Dedifferentiated amniotic fluid mesenchymal stem cell (primary cell): ENCODE data around the gene DOCK8.

Experiments
- DNase-seq: peaks from one replicate; pipeline ENCODE4 v3.0.0-alpha.2; 2016; ENCODE audit errors: extremely low spot score

The DOCK8 gene

DNA sequence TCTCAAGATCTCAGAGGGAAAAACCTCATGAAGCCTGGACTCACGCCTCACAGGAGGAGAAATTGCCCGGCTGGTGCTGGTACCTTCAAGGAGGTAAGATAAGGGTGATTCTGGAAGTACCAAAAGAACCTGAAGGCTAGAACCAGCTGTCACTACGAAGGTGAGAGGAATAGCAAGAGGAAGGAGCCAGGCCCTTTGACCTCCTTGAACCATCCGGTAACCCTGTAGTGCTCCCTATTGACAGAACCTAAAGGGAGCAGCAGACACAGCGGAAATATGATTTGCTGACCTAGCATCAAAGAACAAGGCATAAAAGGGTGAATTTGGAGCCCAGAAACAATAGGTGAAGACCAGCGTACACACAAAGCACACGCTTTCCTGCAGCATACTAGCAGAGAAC lies 92.2 kb downstream of the DOCK8 start:
- DNase-seq: no peak

DNA sequence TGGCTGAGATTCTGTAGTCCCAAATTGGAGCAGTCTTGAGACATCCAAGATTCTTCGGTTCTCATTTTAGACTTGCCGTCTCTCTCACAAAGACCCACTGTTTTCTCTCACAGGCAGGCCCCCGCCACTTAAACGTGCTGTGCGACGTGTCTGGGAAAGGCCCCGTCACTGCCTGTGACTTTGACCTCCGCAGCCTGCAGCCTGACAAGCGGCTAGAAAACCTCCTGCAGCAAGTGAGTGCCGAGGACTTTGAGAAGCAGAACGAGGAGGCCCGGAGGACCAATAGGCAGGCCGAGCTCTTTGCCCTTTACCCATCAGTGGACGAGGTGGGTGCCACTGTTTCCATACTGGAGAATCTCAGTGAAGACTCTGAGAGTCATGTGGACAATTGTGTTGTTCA lies 97.2 kb downstream of the DOCK8 start:
- DNase-seq: no peak

DNA sequence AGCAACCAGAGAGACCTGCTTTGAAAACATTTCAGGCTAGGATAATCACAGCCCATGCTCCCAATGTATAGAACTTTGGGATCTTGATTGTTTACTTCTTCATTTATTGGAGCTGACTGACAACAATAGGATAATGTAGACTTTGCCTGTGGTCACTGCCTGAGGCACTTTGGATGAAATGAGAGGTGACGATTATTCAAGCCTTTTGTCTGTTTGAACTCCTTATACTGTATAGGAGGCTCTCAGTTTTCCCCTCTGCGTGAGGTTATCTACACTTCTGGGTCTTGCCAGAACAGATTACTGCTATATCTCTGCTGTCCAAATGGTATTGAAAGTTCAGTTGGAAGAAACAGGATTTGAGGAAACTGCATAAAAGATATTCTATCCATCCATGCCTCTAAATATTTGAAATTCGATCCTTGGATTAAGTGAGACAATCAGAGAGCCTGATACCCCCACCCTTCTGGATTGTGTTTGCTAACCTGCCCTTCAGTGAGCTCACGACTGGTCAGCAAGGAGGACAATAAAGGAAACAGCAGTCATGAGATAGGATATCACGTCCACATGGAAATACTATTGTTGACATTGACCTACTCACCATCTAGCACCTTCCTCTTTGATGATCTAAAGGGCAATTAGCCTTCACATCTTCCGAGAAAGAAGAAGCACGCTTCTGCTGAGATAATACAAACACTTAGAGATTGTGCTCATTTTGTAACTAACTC lies 98.1 kb downstream of the DOCK8 start:
- DNase-seq: no peak

DNA sequence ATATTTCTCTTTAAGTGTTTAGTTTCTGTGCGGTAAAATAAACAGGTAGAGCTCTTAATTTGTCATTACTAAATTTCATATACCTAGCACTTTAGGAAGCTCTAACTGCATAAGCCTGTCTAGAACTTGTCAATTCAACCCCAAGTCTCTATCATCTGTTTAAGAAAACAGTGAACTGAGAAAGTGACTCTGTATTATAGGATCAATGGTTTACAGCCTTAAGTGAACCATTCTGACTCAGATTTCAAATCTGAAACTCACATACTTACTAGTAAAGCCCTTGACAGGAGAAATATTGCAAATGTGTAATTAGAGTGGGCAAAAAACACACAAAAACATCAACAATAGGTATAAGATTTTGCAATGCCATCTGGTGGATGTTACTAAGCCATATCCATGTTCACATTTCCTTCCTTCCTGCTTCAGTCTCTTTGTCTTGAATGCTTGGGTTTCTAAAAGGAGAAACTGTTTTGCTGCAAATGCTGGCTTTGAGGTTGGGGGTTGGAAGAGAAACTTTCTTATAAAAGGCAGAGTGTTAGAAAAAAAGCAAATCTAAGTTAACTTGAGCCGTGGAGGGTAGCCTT lies 101.8 kb downstream of the DOCK8 start:
- DNase-seq: no peak

DNA sequence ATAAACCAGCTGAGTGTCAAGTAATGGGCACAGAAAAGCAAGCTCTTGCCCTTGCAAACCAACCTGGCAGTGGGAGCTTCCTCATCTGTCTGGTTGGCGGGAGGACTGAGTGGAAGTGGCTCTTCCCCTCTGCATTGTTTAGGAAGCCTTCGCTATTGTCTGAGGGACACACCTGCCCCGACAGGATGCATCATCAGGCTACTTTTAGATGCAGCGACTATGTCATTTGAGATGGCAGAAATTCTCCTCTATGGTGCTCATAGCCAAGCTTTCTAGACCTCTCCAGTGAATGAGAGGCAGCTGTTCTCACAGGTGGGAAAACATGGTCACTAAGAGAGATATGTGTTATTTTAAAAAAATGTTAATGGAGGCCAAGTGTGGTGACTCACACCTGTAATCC lies 104.0 kb downstream of the DOCK8 start:
- no peak for DNase-seq

DNA sequence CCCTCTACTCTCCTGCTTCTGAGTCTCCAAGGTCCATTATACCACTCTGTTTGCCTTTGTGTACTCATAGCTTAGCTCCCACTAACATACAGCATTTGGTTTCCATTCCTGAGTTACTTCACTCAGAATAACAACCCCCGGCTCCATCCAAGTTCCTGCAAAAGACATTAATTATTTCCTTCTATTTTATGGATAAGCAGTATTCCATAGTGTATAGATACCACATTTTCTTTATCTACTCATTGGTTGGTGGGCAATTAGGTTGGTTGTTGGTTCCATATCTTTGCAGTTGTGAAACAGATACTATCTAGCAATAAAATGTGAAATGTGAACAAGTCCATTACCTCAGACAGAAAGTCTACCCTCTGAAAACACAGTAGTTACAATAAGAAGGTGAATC lies 110.3 kb downstream of the DOCK8 start:
- DNase-seq: no peak

DNA sequence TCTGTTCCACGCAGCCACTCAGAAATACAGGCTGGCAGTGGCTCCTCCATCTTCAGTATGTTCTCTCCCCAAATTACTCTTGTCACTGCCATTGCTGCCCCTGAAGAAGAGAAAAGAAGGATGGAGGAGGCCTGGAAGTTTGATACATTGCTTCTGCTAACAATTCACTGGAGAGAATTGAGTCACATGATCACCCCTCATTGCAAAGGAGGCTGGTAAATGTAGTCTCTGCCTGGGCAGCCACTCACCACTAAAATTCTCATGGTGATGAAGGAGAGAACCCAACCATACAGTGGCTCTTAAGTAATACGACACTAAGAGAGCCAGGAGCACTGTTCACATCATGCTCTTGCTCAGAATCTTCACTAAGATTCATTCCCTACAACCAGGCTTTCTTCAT lies 112.0 kb downstream of the DOCK8 start:
- DNase-seq: no peak

DNA sequence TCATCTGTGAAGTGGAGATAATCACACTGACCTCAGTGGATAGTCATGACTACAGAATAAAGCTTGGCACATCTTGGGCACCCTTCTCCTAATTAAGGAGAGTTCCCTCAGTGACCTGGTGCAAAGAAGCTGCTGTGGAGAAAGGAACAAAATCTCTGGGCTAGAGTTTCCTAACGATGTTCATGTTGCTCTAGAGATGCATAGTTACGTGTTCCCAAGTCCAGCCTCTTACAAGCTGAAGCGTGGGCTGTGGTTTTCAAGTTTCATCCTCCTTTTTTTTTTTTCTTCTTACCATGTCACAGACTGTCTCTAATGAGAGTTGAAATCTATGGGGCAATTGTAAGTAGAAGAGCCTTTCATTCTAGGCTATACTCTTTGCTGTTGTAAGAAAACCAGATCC lies 113.8 kb downstream of the DOCK8 start:
- DNase-seq: no peak

DNA sequence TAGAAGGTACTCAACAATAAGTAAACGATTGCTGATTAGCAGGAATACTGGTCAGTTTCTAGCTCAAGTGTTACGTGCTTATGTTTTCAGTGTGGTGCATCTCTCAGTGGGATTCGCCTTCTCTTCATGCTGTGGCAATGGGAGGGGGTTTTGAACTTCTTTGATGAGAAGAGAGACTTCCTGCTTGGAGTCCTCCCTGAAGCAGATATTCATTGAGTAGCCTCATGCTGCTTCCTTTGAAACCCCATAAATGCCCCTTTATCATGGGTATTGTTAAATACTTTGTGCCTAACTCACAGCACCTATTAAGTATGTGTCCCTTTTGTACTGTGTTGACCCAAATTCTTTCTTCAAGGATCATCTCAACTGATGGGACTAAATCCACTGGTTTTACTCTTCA lies 116.5 kb downstream of the DOCK8 start:
- no peak for DNase-seq

DNA sequence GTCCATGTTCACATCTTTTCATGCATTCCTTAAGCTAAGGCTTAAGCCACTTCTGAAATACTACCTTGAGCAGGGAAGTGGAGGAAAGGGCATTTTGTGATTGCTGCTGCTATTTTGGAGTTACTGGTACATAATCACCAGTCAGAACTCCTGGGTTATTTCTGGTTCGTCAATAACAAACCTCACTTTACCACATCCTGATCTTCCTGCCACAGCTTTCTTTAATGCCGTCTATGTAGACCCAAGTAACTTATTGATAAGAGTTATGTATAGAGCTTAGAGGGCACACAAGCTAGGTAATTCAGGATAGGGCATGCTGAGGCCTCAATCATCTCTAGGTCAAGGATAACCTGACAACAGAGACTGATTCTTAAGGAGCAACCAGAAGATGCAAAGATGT lies 120.7 kb downstream of the DOCK8 start:
- DNase-seq: no peak

DNA sequence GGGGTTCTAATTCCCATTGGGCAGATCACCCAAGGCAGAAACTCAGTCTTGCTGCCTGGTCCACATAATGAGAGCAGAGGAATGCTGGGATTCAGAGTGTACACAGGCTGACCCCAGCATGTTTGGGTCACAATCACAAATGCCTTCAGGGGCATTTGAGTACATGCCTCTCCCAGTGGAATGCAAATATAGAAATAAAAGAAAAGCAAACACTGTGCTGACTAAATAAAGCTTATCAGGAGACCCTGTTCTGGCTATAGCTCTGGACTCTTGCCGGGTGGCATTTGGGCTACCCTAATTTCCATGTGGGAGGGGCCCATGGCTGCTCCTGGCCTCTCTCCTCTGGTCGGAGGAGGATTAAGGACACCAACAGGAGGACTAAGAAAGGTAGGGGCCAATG lies 121.4 kb downstream of the DOCK8 start:
- no peak for DNase-seq

DNA sequence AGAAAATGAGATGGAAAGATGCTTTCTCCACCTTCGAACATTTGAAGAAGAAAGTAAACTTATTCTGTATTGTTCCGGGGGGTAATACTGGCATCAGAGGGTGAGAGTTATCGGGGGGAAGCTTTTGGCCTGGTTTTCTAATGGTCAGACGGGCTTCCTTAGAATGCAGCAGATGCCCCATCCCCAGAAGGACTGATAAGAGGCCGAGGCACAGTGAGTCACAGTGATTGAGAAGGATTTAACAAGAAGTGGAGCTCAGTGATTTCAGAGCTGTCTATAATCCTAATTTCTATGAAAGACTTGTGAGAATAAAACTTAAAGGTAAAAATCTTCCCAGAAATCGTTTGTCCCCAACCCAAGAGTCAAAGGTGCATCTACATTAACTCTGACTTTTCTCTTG lies 123.9 kb downstream of the DOCK8 start:
- DNase-seq: no peak

DNA sequence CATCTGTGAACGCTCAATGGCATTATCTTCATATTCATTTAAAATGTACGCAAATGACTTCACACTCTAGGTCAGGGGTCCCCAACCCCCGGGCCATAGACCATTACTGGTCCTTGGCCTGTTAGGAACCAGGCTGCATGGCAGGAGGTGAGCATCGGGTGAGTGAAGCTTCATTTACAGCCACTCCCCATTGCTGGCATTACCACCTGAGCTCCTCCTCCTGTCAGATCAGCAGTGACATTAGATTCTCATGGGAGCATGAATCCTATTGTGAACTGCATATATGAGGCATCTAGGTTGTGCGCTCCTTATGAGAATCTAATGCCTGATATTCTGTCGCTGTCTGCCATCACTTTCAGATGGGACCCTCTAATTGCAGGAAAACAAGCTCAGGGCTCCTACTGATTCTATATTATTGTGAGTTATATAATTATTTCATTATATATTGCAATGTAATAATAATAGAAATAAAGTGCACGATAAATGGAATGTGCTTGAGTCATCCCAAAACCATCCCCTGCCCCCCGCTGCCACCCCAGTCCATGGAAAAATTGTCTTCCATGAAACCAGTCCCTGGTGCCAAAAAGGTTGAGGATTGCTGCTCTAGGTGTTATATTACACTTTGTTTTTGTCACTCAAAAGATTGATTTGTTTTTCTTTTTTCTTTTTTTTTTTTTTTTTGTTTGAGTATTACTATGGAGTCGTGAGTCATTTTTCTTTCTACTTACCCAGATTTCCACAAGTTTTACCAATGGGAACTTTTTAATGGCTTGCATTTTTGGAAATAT lies 127.2 kb downstream of the DOCK8 start:
- DNase-seq: no peak

DNA sequence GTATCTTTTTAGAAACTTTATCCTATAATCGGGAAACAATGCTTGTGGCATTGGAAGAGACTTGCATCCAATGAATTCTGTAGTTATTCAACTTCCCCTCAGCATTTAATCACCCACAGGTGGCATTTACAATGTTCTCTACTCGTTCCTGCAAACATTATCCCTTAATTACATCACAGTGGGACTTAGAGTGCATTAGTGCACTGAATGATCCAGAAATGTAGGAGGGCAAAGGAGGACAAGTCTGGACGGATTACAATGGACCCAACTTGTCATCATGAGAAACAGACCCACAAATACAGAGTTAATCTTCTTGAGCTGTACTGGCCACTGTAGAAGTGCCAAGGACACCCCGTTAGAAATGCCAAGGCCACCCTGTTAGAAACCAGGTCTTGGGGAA lies 129.1 kb downstream of the DOCK8 start:
- no peak for DNase-seq

DNA sequence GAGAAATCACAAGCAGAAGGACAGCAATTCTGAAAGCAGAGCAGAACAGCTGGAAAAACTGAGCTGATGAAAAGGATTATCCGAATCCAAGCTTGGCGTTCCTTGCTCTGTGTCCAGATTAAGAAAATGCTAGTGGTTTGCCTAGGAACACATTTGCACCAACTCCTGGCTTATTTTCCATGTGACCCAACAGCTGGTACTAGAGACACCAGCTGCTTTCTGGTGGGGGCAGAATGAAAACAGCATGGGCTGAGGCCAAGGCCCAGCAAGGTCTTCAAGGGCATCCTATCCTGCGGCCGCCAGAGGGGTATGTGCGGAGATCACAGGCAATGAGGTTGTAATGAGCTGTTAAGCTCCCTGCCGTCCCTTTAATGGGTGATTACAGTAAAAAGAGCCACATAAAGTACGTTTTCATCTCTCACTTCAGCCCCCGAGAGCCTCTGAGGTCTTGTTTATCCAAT lies 131.5 kb downstream of the DOCK8 start:
- DNase-seq: no peak

DNA sequence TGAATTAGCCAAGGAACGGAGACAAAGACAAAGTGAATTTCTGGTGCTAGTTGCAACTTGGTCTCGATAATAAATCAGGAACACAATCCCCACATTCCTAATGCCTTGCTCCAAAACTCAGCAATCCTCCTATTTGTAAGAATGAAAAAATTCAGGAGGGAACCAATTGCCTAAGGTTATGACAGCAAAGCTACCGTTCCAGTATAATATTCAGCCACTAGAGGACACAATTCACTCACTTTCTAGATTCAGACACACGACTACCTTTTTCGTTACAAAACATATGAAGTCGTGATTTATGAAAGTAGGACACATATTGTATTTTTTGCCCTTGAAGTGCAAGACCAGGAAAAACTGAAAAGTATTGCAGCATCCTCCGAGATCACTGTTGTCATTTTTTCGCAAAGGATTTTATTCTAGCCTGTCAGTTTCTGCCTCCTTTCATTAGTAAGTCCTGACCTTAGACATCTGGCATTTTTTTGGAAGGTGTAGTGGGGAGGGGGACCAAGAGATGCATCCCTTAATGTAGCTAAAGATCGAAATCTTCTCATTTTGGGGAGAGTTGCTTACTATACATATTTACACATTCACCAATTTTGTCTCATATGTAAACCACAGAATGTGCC lies 133.1 kb downstream of the DOCK8 start:
- DNase-seq: peak; percentile 41

DNA sequence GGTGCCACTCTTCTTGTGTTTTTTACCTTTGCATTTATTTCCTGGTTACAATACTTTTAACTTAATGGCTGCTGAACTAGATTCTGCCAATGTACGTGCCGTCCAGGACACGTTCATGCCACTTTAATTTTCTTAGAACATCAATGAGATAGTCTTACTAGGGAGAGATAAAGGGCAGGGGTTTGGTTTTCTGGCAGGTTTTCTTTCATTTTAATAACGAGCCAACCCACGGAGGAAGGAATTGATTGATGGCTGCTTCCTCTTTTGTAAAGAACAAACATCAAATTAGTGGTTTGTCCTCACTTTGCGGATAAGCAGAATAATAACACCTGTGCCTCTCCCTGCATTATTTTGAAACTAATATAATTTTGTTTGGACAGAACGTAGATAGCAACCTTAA lies 135.7 kb downstream of the DOCK8 start:
- no peak for DNase-seq

DNA sequence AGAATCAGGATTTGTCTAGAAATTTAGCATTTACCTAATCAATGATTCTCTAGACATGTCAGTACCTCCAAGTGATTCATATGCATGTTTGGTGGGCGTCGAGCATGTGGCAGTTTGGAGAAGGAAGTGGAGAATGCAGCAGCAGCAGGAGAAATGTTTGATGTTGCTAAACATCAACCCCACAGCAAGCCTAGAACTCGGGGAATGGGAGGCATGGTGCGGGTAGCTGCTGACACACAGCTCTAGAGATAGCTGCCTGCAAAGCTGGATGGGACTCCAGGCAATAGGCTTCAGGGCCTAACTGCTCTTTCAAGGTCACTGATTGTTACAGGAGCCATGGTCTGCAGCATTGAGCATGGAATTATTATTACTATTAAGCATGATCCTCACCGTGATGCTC lies 137.3 kb downstream of the DOCK8 start:
- DNase-seq: no peak

DNA sequence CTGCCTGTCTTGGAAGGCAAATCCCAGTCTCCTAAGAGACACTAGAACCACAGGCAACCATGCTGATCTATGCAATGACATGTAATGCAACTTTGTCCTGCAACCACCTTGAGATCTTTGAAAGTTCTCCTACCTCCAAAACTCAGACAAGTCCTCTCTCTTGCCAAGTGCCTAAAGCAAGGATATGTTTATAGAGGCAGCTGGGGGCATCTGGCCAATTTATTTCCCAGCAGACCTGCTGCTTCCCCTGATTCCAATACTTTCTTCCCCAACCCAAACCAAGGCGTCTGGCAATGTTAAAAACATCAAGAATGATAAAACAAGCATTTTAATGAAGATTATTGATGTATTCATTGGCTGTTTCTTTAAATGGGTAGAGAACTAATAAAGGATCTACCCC lies 138.4 kb downstream of the DOCK8 start:
- DNase-seq: no peak

DNA sequence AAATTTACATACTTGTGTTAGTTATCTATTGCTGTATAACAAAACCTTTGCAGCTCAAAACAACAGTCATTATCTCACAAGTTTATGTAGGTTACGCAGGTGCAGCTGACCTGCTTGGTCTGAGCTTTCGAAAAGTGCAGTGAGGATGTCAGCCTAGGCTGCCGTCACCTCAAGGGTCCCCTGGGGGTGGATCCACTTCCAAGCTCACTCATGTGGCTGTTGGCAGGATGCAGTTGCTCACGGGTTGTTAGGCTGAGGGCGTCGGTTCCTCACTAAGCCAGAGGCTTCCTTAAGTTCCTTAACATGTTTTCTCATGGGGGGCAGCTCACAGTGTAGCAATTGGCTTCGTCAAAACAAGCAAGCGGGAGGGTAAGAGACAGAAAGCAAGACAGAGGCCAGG lies 139.8 kb downstream of the DOCK8 start:
- DNase-seq: no peak

DNA sequence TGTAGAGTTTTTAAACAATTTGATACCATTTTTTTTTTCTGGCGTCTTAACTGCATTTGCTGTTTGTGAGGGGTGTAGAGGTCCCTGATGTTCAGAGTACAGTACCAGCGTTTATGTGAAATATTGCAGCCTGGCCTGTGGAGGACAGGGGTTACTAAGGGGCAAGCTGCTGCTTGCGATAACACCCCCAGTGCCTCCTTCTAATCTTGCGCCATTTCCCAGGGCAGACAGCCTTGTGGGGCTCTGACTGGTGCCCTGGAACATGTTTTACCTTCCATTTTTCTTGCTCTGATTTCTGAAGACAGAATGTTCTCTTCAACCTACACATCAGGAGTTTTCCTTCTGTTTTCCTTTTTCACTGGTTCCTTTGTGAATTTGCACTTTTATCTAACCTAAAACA lies 142.9 kb downstream of the DOCK8 start:
- no peak for DNase-seq

DNA sequence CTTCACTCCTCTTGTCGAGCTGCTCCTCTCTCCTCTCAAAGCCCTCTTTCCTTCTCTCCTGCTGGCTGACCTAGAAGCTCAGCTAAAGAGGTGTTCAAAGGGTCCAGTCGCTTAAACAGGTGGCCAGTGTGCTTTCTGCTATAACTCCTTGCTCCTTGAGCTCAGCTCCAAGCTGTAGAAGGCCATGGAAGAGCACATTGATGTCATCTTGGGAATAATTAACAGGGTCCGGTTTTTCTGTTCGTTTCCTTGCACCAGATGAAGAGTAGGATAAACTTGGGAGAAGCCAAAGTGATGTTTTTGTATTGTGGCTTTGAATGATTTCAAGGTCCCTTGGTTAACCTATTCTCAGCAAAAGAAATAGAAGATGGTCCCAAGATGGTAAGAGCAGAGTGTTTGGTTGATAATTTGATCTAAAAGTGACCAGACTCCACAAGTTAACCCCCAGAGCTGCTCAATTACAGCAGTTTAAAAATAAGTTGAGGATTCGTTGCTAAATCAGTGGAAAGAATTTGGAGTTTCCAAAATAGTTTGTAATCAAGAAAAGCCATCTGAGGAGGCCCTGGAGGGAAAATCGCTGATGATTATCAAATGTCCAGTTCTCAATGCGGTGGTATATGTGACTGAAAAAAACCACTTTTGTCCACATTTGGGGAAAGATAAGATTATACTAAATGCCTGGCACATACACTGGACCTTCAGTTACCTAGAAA lies 148.1 kb downstream of the DOCK8 start:
- no peak for DNase-seq
